Vagina (tissue), 2 donors: Measurements from ENCODE around the gene LYPLAL1.

Experiments
- CTCF ChIP-seq, 3 experiments: fragments of 450-650 bp in 2 of 3; fragments of 200-600 bp in 1 of 3; sonication (generic) in 1 of 3; IDR thresholded peaks; one replicate each; pipeline ENCODE4 v1.5.1; 2017 to 2019; ENCODE audit warnings: antibody characterized with exemption in 3 of 3, mild to moderate bottlenecking in 2 of 3, moderate library complexity in 2 of 3
- POLR2A ChIP-seq, 2 donors: fragments of 450-650 bp; IDR thresholded peaks; one replicate each; pipeline ENCODE4 v1.6.1; 2017; ENCODE audit warnings: antibody characterized with exemption in 2 of 2, mild to moderate bottlenecking in 2 of 2, moderate library complexity in 2 of 2
- POLR2AphosphoS5 ChIP-seq, 2 donors: sonication (generic); formaldehyde crosslinking; IDR thresholded peaks; one replicate each; pipeline ENCODE4 v1.9.0; 2017; ENCODE audit warnings: antibody characterized with exemption in 2 of 2, mild to moderate bottlenecking in 2 of 2, low read depth in 1 of 2; ENCODE audit not compliant: insufficient read depth in 1 of 2

- TF ChIP-seq POLR2AphosphoS5 (IDR thresholded peaks at IDR 0.05; ENCODE audit: insufficient read depth in 1 of 2, low read depth in 1 of 2), result no peak
- no peak for TF ChIP-seq CTCF (IDR thresholded peaks at IDR 0.05)
- no peak for TF ChIP-seq POLR2A (IDR thresholded peaks at IDR 0.05)
These were observed 49.8 kb downstream of the LYPLAL1 start for GRCh38 chr1:219223496-219223895.
